ENCODE results near the gene DIAPH3. TPM values are rescaled to one million over a fixed set of nuclear protein-coding genes. Genes with fewer than 3 reads are reported as not detected.
"Not testable (repeated sequence)": the region's sequence is repeated elsewhere in the genome, so short reads cannot be mapped to it uniquely, and the experiment has no call there.

Gene DIAPH3
- total and polyA plus RNA-seq, 7 experiments from 2014 or later = 0.37 to 17.5 TPM; not detected in 5

GRCh38 chr13:60091573-60091972 is 72.2 kb downstream of the DIAPH3 start:
- H3K4me1 ChIP-seq (ENCODE audit: control insufficient read depth in 2 of 2, insufficient read depth in 2 of 2, low read length in 2 of 2) = no peaks in the 10 kb centered on the region
- Mint-ChIP-seq H3K27me3 (no peaks in the 10 kb centered on the region), H3K4me1 (peaks cover 0 to 3% (median 0%) of the 10 kb centered on the region in 7 donors), H3K36me3 (peaks cover 0 to 17% (median 0%) of the 10 kb centered on the region in 5 donors), H3K27ac (no peak overlapping the region), H3K4me3 (no peak overlapping the region), H3K9me3 (no peaks in the 10 kb centered on the region)
- no peak overlapping the region for H3K4me3 ChIP-seq (ENCODE audit: low read length)
- H3K27me3 ChIP-seq (ENCODE audit: control insufficient read depth in 2 of 2, insufficient read depth in 2 of 2, low read length in 2 of 2) = no peaks in the 10 kb centered on the region
- H3K9me3 ChIP-seq (ENCODE audit: control insufficient read depth in 2 of 3, low read length in 3 of 3) = no peaks in the 10 kb centered on the region
- H3K36me3 ChIP-seq (ENCODE audit: control insufficient read depth in 2 of 3, insufficient read depth in 3 of 3, low read length in 3 of 3) = no peaks in the 10 kb centered on the region
- intact Hi-C loops (cut with micrococcal nuclease) = loop anchor here in 1 of 2 donors (5.0 kb wide), 1 partner anchor 71 kb away; the partner anchor contains the start of gene DIAPH3
- no peak for DNase-seq
- POLR2A ChIA-PET = no interaction called here
- H3K27ac ChIP-seq (ENCODE audit: low read depth, low read length) = no peak overlapping the region
- CTCF ChIA-PET = no interaction called here
- no peak for ATAC-seq

DNA sequence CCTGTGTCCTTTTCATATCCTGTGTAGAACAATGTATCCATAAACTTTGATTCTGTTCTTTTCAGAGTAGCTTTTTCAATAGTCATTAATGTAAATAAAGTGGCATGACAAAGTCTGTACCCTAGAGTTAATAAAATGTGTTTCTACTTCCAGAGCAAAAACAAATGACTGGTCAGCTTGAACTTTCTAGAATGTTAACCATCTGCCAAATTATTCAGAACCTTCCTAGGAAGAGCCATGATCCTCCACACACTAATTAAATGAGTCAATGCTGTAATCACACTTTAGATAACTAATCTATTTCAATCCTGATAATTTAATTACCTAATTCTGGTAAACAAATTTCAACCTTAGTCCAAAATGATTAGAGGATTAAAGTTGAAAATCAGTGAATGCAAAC is 73.2 kb downstream of the DIAPH3 start:
- H3K9me3 ChIP-seq (ENCODE audit: control insufficient read depth in 2 of 3, low read length in 3 of 3) = no peaks in the 10 kb centered on the region
- H3K27ac Mint-ChIP-seq = no peak overlapping the region
- peaks cover 0 to 17% (median 0%) of the 10 kb centered on the region in 5 donors for H3K36me3 Mint-ChIP-seq
- no peaks in the 10 kb centered on the region for H3K9me3 Mint-ChIP-seq
- POLR2A ChIA-PET = no interaction called here
- no peaks in the 10 kb centered on the region for H3K27me3 Mint-ChIP-seq
- no peak overlapping the region for H3K4me3 Mint-ChIP-seq
- CTCF ChIA-PET = no interaction called here
- no peaks in the 10 kb centered on the region for H3K36me3 ChIP-seq (ENCODE audit: control insufficient read depth in 2 of 3, insufficient read depth in 3 of 3, low read length in 3 of 3)
- no peaks in the 10 kb centered on the region for H3K4me1 ChIP-seq (ENCODE audit: control insufficient read depth in 2 of 2, insufficient read depth in 2 of 2, low read length in 2 of 2)
- no peak for ATAC-seq
- H3K27ac ChIP-seq (ENCODE audit: low read depth, low read length) = no peak overlapping the region
- intact Hi-C loops (cut with micrococcal nuclease) = loop anchor here in 1 of 2 donors (5.0 kb wide), 1 partner anchor 72 kb away; the partner anchor contains the start of gene DIAPH3
- no peaks in the 10 kb centered on the region for H3K27me3 ChIP-seq (ENCODE audit: control insufficient read depth in 2 of 2, insufficient read depth in 2 of 2, low read length in 2 of 2)
- H3K4me3 ChIP-seq (ENCODE audit: low read length) = no peak overlapping the region
- H3K4me1 Mint-ChIP-seq = peaks cover 0 to 3% (median 0%) of the 10 kb centered on the region in 7 donors
- DNase-seq = no peak

- intact Hi-C loops (cut with micrococcal nuclease); H3K9me3 ChIP-seq (ENCODE audit: control insufficient read depth in 2 of 3, low read length in 3 of 3); H3K4me1 Mint-ChIP-seq; H3K36me3 ChIP-seq (ENCODE audit: control insufficient read depth in 2 of 3, insufficient read depth in 3 of 3, low read length in 3 of 3); H3K27me3 Mint-ChIP-seq; ATAC-seq; H3K36me3 Mint-ChIP-seq; H3K4me3 Mint-ChIP-seq; DNase-seq; CTCF ChIA-PET; H3K4me1 ChIP-seq (ENCODE audit: control insufficient read depth in 2 of 2, insufficient read depth in 2 of 2, low read length in 2 of 2); H3K9me3 Mint-ChIP-seq; POLR2A ChIA-PET; H3K27ac ChIP-seq (ENCODE audit: low read depth, low read length); H3K4me3 ChIP-seq (ENCODE audit: low read length); H3K27ac Mint-ChIP-seq; H3K27me3 ChIP-seq (ENCODE audit: control insufficient read depth in 2 of 2, insufficient read depth in 2 of 2, low read length in 2 of 2): not testable (repeated sequence)
Observed at GRCh38 chr13:60083780-60084179, 79.9 kb downstream of the DIAPH3 start.

- Mint-ChIP-seq H3K27me3 (peaks cover 0 to 4% (median 0%) of the 10 kb centered on the region in 5 donors), H3K27ac (no peak overlapping the region), H3K4me3 (no peak overlapping the region), H3K36me3 (peaks cover 0 to 9% (median 0%) of the 10 kb centered on the region in 5 donors), H3K9me3 (peaks cover 0 to 6% (median 0%) of the 10 kb centered on the region in 11 donors), H3K4me1 (no peaks in the 10 kb centered on the region)
- no peaks in the 10 kb centered on the region for H3K4me1 ChIP-seq (ENCODE audit: control insufficient read depth in 2 of 2, insufficient read depth in 2 of 2, low read length in 2 of 2)
- no peaks in the 10 kb centered on the region for H3K36me3 ChIP-seq (ENCODE audit: control insufficient read depth in 2 of 3, insufficient read depth in 3 of 3, low read length in 3 of 3)
- ChIA-PET POLR2A (no interaction called here), CTCF (no interaction called here)
- intact Hi-C loops (cut with micrococcal nuclease) = no loop called here
- no peaks in the 10 kb centered on the region for H3K9me3 ChIP-seq (ENCODE audit: control insufficient read depth in 2 of 3, low read length in 3 of 3)
- DNase-seq = no peak
- H3K27me3 ChIP-seq (ENCODE audit: control insufficient read depth in 2 of 2, insufficient read depth in 2 of 2, low read length in 2 of 2) = no peaks in the 10 kb centered on the region
- H3K27ac ChIP-seq (ENCODE audit: low read depth, low read length) = no peak overlapping the region
- no peak overlapping the region for H3K4me3 ChIP-seq (ENCODE audit: low read length)
- ATAC-seq = no peak
Observed at GRCh38 chr13:60080850-60081249, 82.9 kb downstream of the DIAPH3 start.

- H3K27ac ChIP-seq (ENCODE audit: low read depth, low read length) = no peak overlapping the region
- H3K27ac Mint-ChIP-seq = no peak overlapping the region
- no peaks in the 10 kb centered on the region for H3K27me3 ChIP-seq (ENCODE audit: control insufficient read depth in 2 of 2, insufficient read depth in 2 of 2, low read length in 2 of 2)
- no peak for ATAC-seq
- ChIA-PET POLR2A (no interaction called here), CTCF (no interaction called here)
- H3K9me3 ChIP-seq (ENCODE audit: control insufficient read depth in 2 of 3, low read length in 3 of 3) = no peaks in the 10 kb centered on the region
- H3K9me3 Mint-ChIP-seq = peaks cover 0 to 6% (median 0%) of the 10 kb centered on the region in 11 donors
- H3K4me1 Mint-ChIP-seq = no peaks in the 10 kb centered on the region
- no peak overlapping the region for H3K4me3 ChIP-seq (ENCODE audit: low read length)
- H3K36me3 ChIP-seq (ENCODE audit: control insufficient read depth in 2 of 3, insufficient read depth in 3 of 3, low read length in 3 of 3) = no peaks in the 10 kb centered on the region
- peaks cover 0 to 4% (median 0%) of the 10 kb centered on the region in 5 donors for H3K27me3 Mint-ChIP-seq
- intact Hi-C loops (cut with micrococcal nuclease) = no loop called here
- H3K4me1 ChIP-seq (ENCODE audit: control insufficient read depth in 2 of 2, insufficient read depth in 2 of 2, low read length in 2 of 2) = no peaks in the 10 kb centered on the region
- no peak overlapping the region for H3K4me3 Mint-ChIP-seq
- no peak for DNase-seq
- peaks cover 0 to 15% (median 0%) of the 10 kb centered on the region in 5 donors for H3K36me3 Mint-ChIP-seq
Observed at GRCh38 chr13:60078226-60078625, 85.5 kb downstream of the DIAPH3 start.

GRCh38 chr13:60075850-60076249 is 87.9 kb downstream of the DIAPH3 start:
- Histone ChIP-seq H3K9me3 (ENCODE audit: control insufficient read depth in 2 of 3, low read length in 3 of 3) (no peaks in the 10 kb centered on the region), H3K4me1 (ENCODE audit: control insufficient read depth in 2 of 2, insufficient read depth in 2 of 2, low read length in 2 of 2) (no peaks in the 10 kb centered on the region), H3K27ac (ENCODE audit: low read depth, low read length) (no peak overlapping the region), H3K4me3 (ENCODE audit: low read length) (no peak overlapping the region), H3K36me3 (ENCODE audit: control insufficient read depth in 2 of 3, insufficient read depth in 3 of 3, low read length in 3 of 3) (no peaks in the 10 kb centered on the region), H3K27me3 (ENCODE audit: control insufficient read depth in 2 of 2, insufficient read depth in 2 of 2, low read length in 2 of 2) (no peaks in the 10 kb centered on the region)
- ChIA-PET POLR2A (no interaction called here), CTCF (no interaction called here)
- Mint-ChIP-seq H3K4me3 (no peak overlapping the region), H3K27me3 (peaks cover 0 to 4% (median 0%) of the 10 kb centered on the region in 5 donors), H3K9me3 (peaks cover 0 to 8% (median 0%) of the 10 kb centered on the region in 11 donors), H3K27ac (no peak overlapping the region), H3K36me3 (peaks cover 0 to 17% (median 0%) of the 10 kb centered on the region in 5 donors), H3K4me1 (no peaks in the 10 kb centered on the region)
- intact Hi-C loops (cut with micrococcal nuclease) = no loop called here
- ATAC-seq (no peak), DNase-seq (no peak)

- no peaks in the 10 kb centered on the region for H3K4me1 Mint-ChIP-seq
- ChIA-PET CTCF (no interaction called here), POLR2A (no interaction called here)
- H3K9me3 Mint-ChIP-seq = peaks cover 0 to 8% (median 0%) of the 10 kb centered on the region in 11 donors
- Histone ChIP-seq H3K9me3 (ENCODE audit: control insufficient read depth in 2 of 3, low read length in 3 of 3) (no peaks in the 10 kb centered on the region), H3K27ac (ENCODE audit: low read depth, low read length) (no peak overlapping the region), H3K4me1 (ENCODE audit: control insufficient read depth in 2 of 2, insufficient read depth in 2 of 2, low read length in 2 of 2) (no peaks in the 10 kb centered on the region), H3K4me3 (ENCODE audit: low read length) (no peak overlapping the region), H3K36me3 (ENCODE audit: control insufficient read depth in 2 of 3, insufficient read depth in 3 of 3, low read length in 3 of 3) (no peaks in the 10 kb centered on the region), H3K27me3 (ENCODE audit: control insufficient read depth in 2 of 2, insufficient read depth in 2 of 2, low read length in 2 of 2) (no peaks in the 10 kb centered on the region)
- peaks cover 0 to 4% (median 0%) of the 10 kb centered on the region in 5 donors for H3K27me3 Mint-ChIP-seq
- intact Hi-C loops (cut with micrococcal nuclease) = no loop called here
- H3K4me3 Mint-ChIP-seq = no peak overlapping the region
- ATAC-seq = no peak
- peaks cover 0 to 22% (median 0%) of the 10 kb centered on the region in 5 donors for H3K36me3 Mint-ChIP-seq
- no peak for DNase-seq
- H3K27ac Mint-ChIP-seq = no peak overlapping the region
Observed at GRCh38 chr13:60074397-60074796, 89.3 kb downstream of the DIAPH3 start.
